HepG2 (cell line): ENCODE measurements around the gene TRIO. TPM values are rescaled to one million over a fixed set of nuclear protein-coding genes. Genes with fewer than 3 reads are reported as not detected.
A peak's percentile ranks its signal among the peaks of the same experiment; 100 is the strongest.

ENCODE experiments used
- DPF2 ChIP-seq: sonication (generic); formaldehyde crosslinking; IDR thresholded peaks from 2 replicates; pipeline ENCODE4 v1.4.0; 2020; ENCODE audit warnings: mild to moderate bottlenecking, low read depth, missing genetic modification reagents, borderline replicate concordance
- HNF4A ChIP-seq: sonication (generic); formaldehyde crosslinking; IDR thresholded peaks from 2 replicates; pipeline ENCODE4 v1.4.0; 2020; ENCODE audit warnings: missing genetic modification reagents
- KLF16 ChIP-seq, 2 experiments: sonication (generic) in 1 of 2; formaldehyde crosslinking in 1 of 2; IDR thresholded peaks; 2 replicates each; pipeline versions ENCODE4 v1.6.1 to v1.8.0; 2016 to 2023; ENCODE audit warnings: missing genetic modification reagents in 2 of 2, missing compliant biosample characterization in 1 of 2
- SETDB1 ChIP-seq: sonication (generic); formaldehyde crosslinking; IDR thresholded peaks from 2 replicates; pipeline ENCODE4 v1.5.1; 2020; ENCODE audit warnings: missing genetic modification reagents, mild to moderate bottlenecking, borderline replicate concordance
- THAP7 ChIP-seq: sonication (generic); formaldehyde crosslinking; IDR thresholded peaks from 2 replicates; pipeline ENCODE4 v1.8.1; 2023; ENCODE audit warnings: mild to moderate bottlenecking, missing genetic modification reagents
- YEATS2 ChIP-seq: sonication (generic); formaldehyde crosslinking; IDR thresholded peaks from 2 replicates; pipeline ENCODE4 v1.4.0; 2020; ENCODE audit warnings: missing genetic modification reagents, borderline replicate concordance
- ZFAT ChIP-seq: sonication (generic); formaldehyde crosslinking; conservative IDR thresholded peaks from 2 replicates; pipeline ENCODE4 v1.8.1; 2023; ENCODE audit warnings: missing genetic modification reagents, inconsistent platforms
- ZFP36L1 ChIP-seq: sonication (generic); formaldehyde crosslinking; IDR thresholded peaks from 2 replicates; pipeline ENCODE4 v1.8.0; 2022; ENCODE audit warnings: mild to moderate bottlenecking, missing genetic modification reagents, moderate library complexity
- ZKSCAN5 ChIP-seq: sonication (generic); formaldehyde crosslinking; IDR thresholded peaks from 2 replicates; pipeline ENCODE4 v1.5.1; 2020; ENCODE audit warnings: mild to moderate bottlenecking, missing genetic modification reagents
- ZNF343 ChIP-seq: sonication (generic); formaldehyde crosslinking; IDR thresholded peaks from 2 replicates; pipeline ENCODE4 v1.4.0; 2020; ENCODE audit warnings: mild to moderate bottlenecking, missing genetic modification reagents
- ZNF484 ChIP-seq: sonication (generic); formaldehyde crosslinking; IDR thresholded peaks from 2 replicates; pipeline ENCODE4 v1.5.1; 2020; ENCODE audit warnings: mild to moderate bottlenecking, low read depth, missing genetic modification reagents, borderline replicate concordance
- ZNF496 ChIP-seq: sonication (generic); formaldehyde crosslinking; IDR thresholded peaks from 2 replicates; pipeline ENCODE4 v1.8.1; 2023; ENCODE audit warnings: mild to moderate bottlenecking, moderate library complexity, missing genetic modification reagents; ENCODE audit not compliant: insufficient replicate concordance
- ZNF503 ChIP-seq: sonication (generic); formaldehyde crosslinking; IDR thresholded peaks from 2 replicates; pipeline ENCODE4 v1.4.0; 2020; ENCODE audit warnings: missing genetic modification reagents
- ZNF609 ChIP-seq: sonication (generic); formaldehyde crosslinking; IDR thresholded peaks from 2 replicates; pipeline ENCODE4 v1.4.0; 2020; ENCODE audit warnings: mild to moderate bottlenecking, missing genetic modification reagents, borderline replicate concordance
- ZNF703 ChIP-seq: sonication (generic); formaldehyde crosslinking; IDR thresholded peaks from 2 replicates; pipeline ENCODE4 v1.5.1; 2020; ENCODE audit warnings: missing genetic modification reagents, mild to moderate bottlenecking, moderate library complexity, borderline replicate concordance
- ZNF724P ChIP-seq: sonication (generic); formaldehyde crosslinking; IDR thresholded peaks from 2 replicates; pipeline ENCODE4 v1.8.0; 2022; ENCODE audit warnings: missing genetic modification reagents, borderline replicate concordance
- ZNF839 ChIP-seq: sonication (generic); formaldehyde crosslinking; IDR thresholded peaks from 2 replicates; pipeline ENCODE4 v1.4.0; 2020; ENCODE audit warnings: missing genetic modification reagents, mild to moderate bottlenecking, borderline replicate concordance
- ZNF878 ChIP-seq: sonication (generic); formaldehyde crosslinking; IDR thresholded peaks from 2 replicates; pipeline ENCODE4 v1.8.1; 2023; ENCODE audit warnings: mild to moderate bottlenecking, missing genetic modification reagents, moderate library complexity
- ZSCAN12 ChIP-seq: sonication (generic); formaldehyde crosslinking; IDR thresholded peaks from 2 replicates; pipeline ENCODE4 v1.9.0; 2021; ENCODE audit warnings: mild to moderate bottlenecking, missing genetic modification reagents
- polyA plus RNA-seq, 8 experiments: library from polyadenylated mRNA; depleted of rRNA in 3 of 8; stranded (reverse) in 7 of 8; unstranded in 1 of 8; fragments of >200 nt; fragmentation: Illumina TruSeq in 4 of 8; extraction: Trizol in 4 of 8; gene quantifications; 2 replicates each; pipeline versions ENCODE4 v1.2.1 to v1.2.3, GENCODE V29; 2011 to 2016; ENCODE audit warnings: low read depth in 4 of 8, missing spikeins in 1 of 8, mixed read lengths in 1 of 8; ENCODE audit not compliant: insufficient read depth in 1 of 8
- total RNA-seq, 5 experiments: library from RNA; depleted of rRNA; stranded (reverse); fragments of >200 nt; fragmentation: Illumina TruSeq; extraction: Trizol; gene quantifications; 2 replicates each; pipeline ENCODE4 v1.2.3, GENCODE V29; 2016; ENCODE audit warnings: low read depth in 1 of 5

The TRIO gene
- total and polyA plus RNA-seq, 2 of the 13 experiments (the other 11 are each of a cell fraction or from before 2014, with no cell fraction given) = 45.2 to 45.9 TPM

GRCh38 chr5:14208071-14209021, 65.2 kb downstream of the TRIO start (continued):
- peak; percentile 81 for TF ChIP-seq HNF4A (CRISPR knock-in tag)
- no peak; the same call in 1 of the 2 replicates for TF ChIP-seq ZNF878
- TF ChIP-seq ZNF484 (CRISPR knock-in tag) = no peak
- no peak for TF ChIP-seq THAP7 (CRISPR knock-in tag)
- TF ChIP-seq DPF2 = no peak
- TF ChIP-seq SETDB1 = no peak
- TF ChIP-seq KLF16 (CRISPR knock-in tag; IDR thresholded peaks at IDR 0.05) = no peak
- TF ChIP-seq ZSCAN12 = no peak
- TF ChIP-seq YEATS2 (CRISPR knock-in tag) = no peak
- no peak for TF ChIP-seq ZNF343 (CRISPR knock-in tag)
- TF ChIP-seq ZFP36L1 (CRISPR knock-in tag) = no peak
- no peak for TF ChIP-seq ZKSCAN5
- no peak for TF ChIP-seq ZNF496
- TF ChIP-seq ZNF609 (CRISPR knock-in tag) = peak; percentile 46; the same call in 1 of the 2 replicates
- no peak for TF ChIP-seq ZNF703 (CRISPR knock-in tag)
- no peak for TF ChIP-seq ZNF724P
- no peak for TF ChIP-seq ZNF839 (CRISPR knock-in tag)
- TF ChIP-seq ZNF503 (CRISPR knock-in tag) = no peak
- peak; percentile 73; the same call in 1 of the 2 replicates for TF ChIP-seq ZFAT (CRISPR knock-in tag)
